Ascending aorta (tissue), 2 donors: Measurements from ENCODE around the gene HAUS8. TPM values are rescaled to one million over a fixed set of nuclear protein-coding genes. Genes with fewer than 3 reads are reported as not detected.

Experiments
- DNase-seq, 2 donors: peaks; one replicate each; pipeline ENCODE4 v3.0.0-alpha.2; 2019; ENCODE audit warnings: low spot score in 2 of 2
- H3K27ac ChIP-seq, 2 donors: fragments of 200-600 bp; sonication (generic); one replicate each; pipeline ENCODE4 v1.5.1; 2016 to 2017; ENCODE audit warnings: mild to moderate bottlenecking in 1 of 2
- H3K27me3 ChIP-seq: fragments of 200-600 bp; sonication (generic); one replicate; pipeline ENCODE4 v1.5.1; 2017
- H3K36me3 ChIP-seq, 2 donors: fragments of 200-600 bp; sonication (generic); one replicate each; pipeline ENCODE4 v1.5.1; 2016
- H3K4me1 ChIP-seq, 2 donors: fragments of 200-600 bp; sonication (generic); one replicate each; pipeline ENCODE4 v1.5.1; 2016 to 2017; ENCODE audit warnings: mild to moderate bottlenecking in 1 of 2
- H3K4me3 ChIP-seq, 2 donors: fragments of 200-600 bp; sonication (generic); one replicate each; pipeline ENCODE4 v1.5.1; 2016 to 2017; ENCODE audit warnings: mild to moderate bottlenecking in 1 of 2
- H3K9me3 ChIP-seq, 2 donors: fragments of 200-600 bp; sonication (generic); one replicate each; pipeline ENCODE4 v1.5.1; 2016
- CTCF ChIP-seq, 3 experiments: fragments of 200-600 bp in 2 of 3; fragments of 450-650 bp in 1 of 3; sonication (generic) in 2 of 3; IDR thresholded peaks; one replicate each; pipeline ENCODE4 v1.5.1; 2016 to 2019; ENCODE audit warnings: antibody characterized with exemption in 3 of 3, mild to moderate bottlenecking in 1 of 3, moderate library complexity in 1 of 3
- intact Hi-C: fragments of 100-400 bp; cut with DNase I; formaldehyde crosslinking; loops from one replicate; pipeline ENCODE4 v1.15.1; 2023
- total RNA-seq: library from RNA; depleted of rRNA; stranded (reverse); fragments of >200 nt; gene quantifications from one replicate; pipeline ENCODE4 v1.1.0, GENCODE V29; 2016

The HAUS8 gene
- total RNA-seq, 1 donor from 2014 or later, result 4.3 TPM

GRCh38 chr19:17086120-17086519 is 10.9 kb upstream of the HAUS8 start:
- Histone ChIP-seq H3K9me3 (no peaks in the 10 kb centered on the region), H3K36me3 (peaks cover 0 to 7% of the 10 kb centered on the region in 2 donors), H3K27me3 (no peaks in the 10 kb centered on the region), H3K4me3 (no peak overlapping the region), H3K4me1 (peaks cover 24 to 73% of the 10 kb centered on the region in 2 donors), H3K27ac (peak overlapping the region in 1 of 2 donors; percentile 56)
- intact Hi-C loops, result no loop called here
- TF ChIP-seq CTCF (IDR thresholded peaks at IDR 0.05), result no peak
- DNase-seq, result no peak

- peaks cover 14 to 69% of the 10 kb centered on the region in 2 donors for H3K4me1 ChIP-seq
- intact Hi-C loops, result no loop called here
Measured at GRCh38 chr19:17081672-17082630, 6.7 kb upstream of the HAUS8 start.

GRCh38 chr19:17080440-17080801 is 5.2 kb upstream of the HAUS8 start:
- H3K4me3 ChIP-seq, result peak overlapping the region in 1 of 2 donors; percentile 97
- TF ChIP-seq CTCF (IDR thresholded peaks at IDR 0.05), result peak in 1 of 3 experiments; percentile 3
- DNase-seq, result no peak
- no peaks in the 10 kb centered on the region for H3K36me3 ChIP-seq
- peaks cover 14 to 62% of the 10 kb centered on the region in 2 donors for H3K4me1 ChIP-seq
- no peaks in the 10 kb centered on the region for H3K27me3 ChIP-seq
- no peaks in the 10 kb centered on the region for H3K9me3 ChIP-seq
- H3K27ac ChIP-seq, result peak overlapping the region; percentile 94 to 98
- intact Hi-C loops, result loop anchor here (1.0 kb wide), 3 partner anchors 28 to 64 kb away; no protein-coding TSS in a partner anchor

More at GRCh38 chr19:17081672-17082630, 6.7 kb upstream of the HAUS8 start:
- H3K4me3 ChIP-seq, result peak overlapping the region in 1 of 2 donors; percentile 44
- peak in 1 of 3 experiments; percentile 12 for TF ChIP-seq CTCF (IDR thresholded peaks at IDR 0.05)
- H3K36me3 ChIP-seq, result peaks cover 0 to 4% of the 10 kb centered on the region in 2 donors
- peak in 1 of 2 donors; percentile 88 for DNase-seq
- H3K9me3 ChIP-seq, result no peaks in the 10 kb centered on the region
- peak overlapping the region; percentile 94 to 98 for H3K27ac ChIP-seq
- no peaks in the 10 kb centered on the region for H3K27me3 ChIP-seq

- Histone ChIP-seq H3K4me3 (peak overlapping the region; percentile 59 to 97), H3K27ac (peak overlapping the region; percentile 94 to 98), H3K36me3 (no peaks in the 10 kb centered on the region), H3K27me3 (no peaks in the 10 kb centered on the region), H3K9me3 (no peaks in the 10 kb centered on the region), H3K4me1 (peaks cover 12 to 61% of the 10 kb centered on the region in 2 donors)
- peak; percentile 74 to 96 for DNase-seq
- TF ChIP-seq CTCF (IDR thresholded peaks at IDR 0.05), result peak; percentile 68 to 87 (median 73)
- intact Hi-C loops, result loop anchor here (1.0 to 5.0 kb wide), 5 partner anchors 28 to 392 kb away; partner anchors contain the start of genes OCEL1 and SLC27A1
Measured at GRCh38 chr19:17079710-17080439, 4.6 kb upstream of the HAUS8 start.

- no peak for DNase-seq
- intact Hi-C loops, result loop anchor here (5.0 kb wide), 2 partner anchors 148 to 393 kb away; partner anchors contain the start of genes OCEL1 and SLC27A1
- H3K9me3 ChIP-seq, result no peaks in the 10 kb centered on the region
- H3K36me3 ChIP-seq, result no peaks in the 10 kb centered on the region
- H3K27ac ChIP-seq, result peak overlapping the region; percentile 94 to 98
- H3K4me3 ChIP-seq, result peak overlapping the region; percentile 59 to 97
- no peak for TF ChIP-seq CTCF (IDR thresholded peaks at IDR 0.05)
- peaks cover 7 to 58% of the 10 kb centered on the region in 2 donors for H3K4me1 ChIP-seq
- H3K27me3 ChIP-seq, result no peaks in the 10 kb centered on the region
Measured at GRCh38 chr19:17078920-17079709, 3.9 kb upstream of the HAUS8 start.
